Left ventricle myocardium inferior (tissue), 1 donor: ENCODE data around the gene ZNF280B. TPM values are rescaled to one million over a fixed set of nuclear protein-coding genes. Genes with fewer than 3 reads are reported as not detected.

Experiments used
- DNase-seq: peaks from one replicate; pipeline ENCODE4 v3.0.0-alpha.2; 2020
- H3K27ac ChIP-seq: fragments of 200-600 bp; replicated peaks from 2 replicates; pipeline ENCODE4 v1.8.0; 2021
- H3K27me3 ChIP-seq: fragments of 200-600 bp; 2 replicates; pipeline ENCODE4 v1.8.0; 2021; ENCODE audit warnings: low read depth
- H3K36me3 ChIP-seq: fragments of 200-600 bp; 2 replicates; pipeline ENCODE4 v1.8.0; 2021
- H3K4me1 ChIP-seq: fragments of 200-600 bp; 2 replicates; pipeline ENCODE4 v1.8.0; 2021
- H3K4me3 ChIP-seq: fragments of 200-600 bp; 2 replicates; pipeline ENCODE4 v1.8.0; 2021; ENCODE audit warnings: mild to moderate bottlenecking, moderate library complexity
- H3K9me3 ChIP-seq: fragments of 200-600 bp; replicated peaks from 2 replicates; pipeline ENCODE4 v1.8.0; 2021
- intact Hi-C: fragments of 100-400 bp; cut with micrococcal nuclease; formaldehyde crosslinking; loops from one replicate; pipeline ENCODE4 v1.11.0; 2022
- total RNA-seq: library from RNA; stranded (reverse); fragmentation: NEBNext Ultra II Directional; extraction: Animal tissue kit (Norgen Biotek cat#: 25700); gene quantifications from one replicate; pipeline ENCODE4 v1.2.1, GENCODE V29; 2021
- TF ChIP-seq, protein P1 (sequence below): fragments of 200-600 bp; IDR thresholded peaks from 2 replicates; pipeline ENCODE4 v1.8.0; 2021; ENCODE audit warnings: antibody characterized with exemption, mild to moderate bottlenecking, borderline replicate concordance
- donor health status: DM: no; HTN: yes; CAD: no; lungs with severe emphysema.

Gene ZNF280B
- total RNA-seq, 1 donor from 2014 or later = 0.96 TPM

DNA sequence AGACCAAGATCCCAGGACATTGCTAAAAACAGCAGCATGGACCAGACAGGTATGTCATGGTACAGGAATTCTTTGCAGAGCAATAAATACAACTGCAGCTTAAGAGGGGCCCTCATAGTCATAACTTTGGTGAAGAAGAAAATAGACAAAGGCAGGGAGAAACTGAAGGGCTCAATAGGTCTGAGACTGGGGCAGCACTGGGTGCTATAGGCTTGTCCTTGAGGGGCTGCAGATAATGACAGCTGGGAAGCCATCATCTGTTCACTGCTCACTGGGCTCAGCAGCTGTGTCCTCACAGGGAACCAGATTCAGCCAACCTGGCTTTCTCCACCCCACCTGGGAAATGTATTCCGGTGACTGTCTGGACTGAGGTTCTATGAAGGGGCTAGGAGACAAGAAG lies 68.4 kb downstream of the ZNF280B start:
- Histone ChIP-seq H3K4me1 (no peaks in the 10 kb centered on the region), H3K36me3 (no peaks in the 10 kb centered on the region), H3K27ac (no peak overlapping the region), H3K9me3 (peaks cover 18% of the 10 kb centered on the region), H3K4me3 (no peak overlapping the region), H3K27me3 (peaks cover 72% of the 10 kb centered on the region)
- TF ChIP-seq, protein P1, sequence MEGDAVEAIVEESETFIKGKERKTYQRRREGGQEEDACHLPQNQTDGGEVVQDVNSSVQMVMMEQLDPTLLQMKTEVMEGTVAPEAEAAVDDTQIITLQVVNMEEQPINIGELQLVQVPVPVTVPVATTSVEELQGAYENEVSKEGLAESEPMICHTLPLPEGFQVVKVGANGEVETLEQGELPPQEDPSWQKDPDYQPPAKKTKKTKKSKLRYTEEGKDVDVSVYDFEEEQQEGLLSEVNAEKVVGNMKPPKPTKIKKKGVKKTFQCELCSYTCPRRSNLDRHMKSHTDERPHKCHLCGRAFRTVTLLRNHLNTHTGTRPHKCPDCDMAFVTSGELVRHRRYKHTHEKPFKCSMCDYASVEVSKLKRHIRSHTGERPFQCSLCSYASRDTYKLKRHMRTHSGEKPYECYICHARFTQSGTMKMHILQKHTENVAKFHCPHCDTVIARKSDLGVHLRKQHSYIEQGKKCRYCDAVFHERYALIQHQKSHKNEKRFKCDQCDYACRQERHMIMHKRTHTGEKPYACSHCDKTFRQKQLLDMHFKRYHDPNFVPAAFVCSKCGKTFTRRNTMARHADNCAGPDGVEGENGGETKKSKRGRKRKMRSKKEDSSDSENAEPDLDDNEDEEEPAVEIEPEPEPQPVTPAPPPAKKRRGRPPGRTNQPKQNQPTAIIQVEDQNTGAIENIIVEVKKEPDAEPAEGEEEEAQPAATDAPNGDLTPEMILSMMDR = no peak
- intact Hi-C loops = no loop called here
- no peak for DNase-seq

Other genes with a start within 250 kb of the ZNF280B start
- not detected for gene ZNF280A, start 11.5 kb upstream of the ZNF280B start, total RNA-seq
- gene PRAME, start 50.5 kb upstream of the ZNF280B start, total RNA-seq = not detected
- not detected for gene GGTLC2, start 135.9 kb upstream of the ZNF280B start, total RNA-seq